ENCODE data around the gene HELZ2.
A peak's percentile ranks its signal among the peaks of the same experiment; 100 is the strongest.

GRCh38 chr20:63538204-63539091 lies 35.6 kb downstream of the HELZ2 start:
- TF ChIP-seq CTCF (conservative IDR thresholded peaks at IDR 0.05 in 1 of 2, IDR thresholded peaks at IDR 0.05 in 1 of 2; ENCODE audit: low read depth in 1 of 2, low read length in 2 of 2) = peak in 1 of 2 donors; percentile 15
- TF ChIP-seq EZH2 (IDR thresholded peaks at IDR 0.05; ENCODE audit: low read length, missing control alignments) = no peak

Data from fibroblast of lung (primary cell).